ENCODE measurements around the gene RTN1.

The RTN1 gene

DNA sequence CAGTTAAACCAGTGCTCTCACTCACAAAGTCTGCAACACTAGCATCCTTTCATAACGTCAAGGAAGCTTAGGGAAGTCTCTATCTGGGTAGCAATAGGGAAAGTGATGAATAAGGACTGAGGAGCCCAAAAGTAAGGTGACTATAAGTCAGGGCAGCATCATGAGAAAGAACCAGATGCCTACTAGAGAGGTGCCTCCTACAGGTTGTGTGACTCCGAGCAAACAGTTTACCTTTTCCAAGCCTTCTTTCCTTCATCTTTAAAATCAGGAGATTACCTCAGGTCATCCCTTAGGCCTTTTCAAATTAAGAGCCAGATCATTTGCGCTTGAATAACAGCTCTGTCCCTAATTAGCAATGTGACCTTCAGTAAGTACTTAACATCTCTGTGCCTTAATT, 40.2 kb downstream of the RTN1 start:
- H3K27me3 ChIP-seq (replicated peaks; ENCODE audit: control insufficient read depth, insufficient read depth, low read length, poor library complexity, severe bottlenecking), result no peaks in the 10 kb centered on the region
- H3K36me3 ChIP-seq (ENCODE audit: control insufficient read depth, insufficient read depth, low read length), result no peaks in the 10 kb centered on the region
- DNase-seq, result no peak
- H3K9me3 ChIP-seq (ENCODE audit: control insufficient read depth, low read length), result no peaks in the 10 kb centered on the region
- H3K27ac ChIP-seq (ENCODE audit: insufficient read depth, low read length, poor library complexity, severe bottlenecking), result no peak overlapping the region
- no peak overlapping the region for H3K4me3 ChIP-seq (ENCODE audit: insufficient read depth, low read depth, low read length, poor library complexity, severe bottlenecking)
- H3K4me1 ChIP-seq (ENCODE audit: control insufficient read depth, insufficient read depth, low read length, poor library complexity, severe bottlenecking), result no peaks in the 10 kb centered on the region

DNA sequence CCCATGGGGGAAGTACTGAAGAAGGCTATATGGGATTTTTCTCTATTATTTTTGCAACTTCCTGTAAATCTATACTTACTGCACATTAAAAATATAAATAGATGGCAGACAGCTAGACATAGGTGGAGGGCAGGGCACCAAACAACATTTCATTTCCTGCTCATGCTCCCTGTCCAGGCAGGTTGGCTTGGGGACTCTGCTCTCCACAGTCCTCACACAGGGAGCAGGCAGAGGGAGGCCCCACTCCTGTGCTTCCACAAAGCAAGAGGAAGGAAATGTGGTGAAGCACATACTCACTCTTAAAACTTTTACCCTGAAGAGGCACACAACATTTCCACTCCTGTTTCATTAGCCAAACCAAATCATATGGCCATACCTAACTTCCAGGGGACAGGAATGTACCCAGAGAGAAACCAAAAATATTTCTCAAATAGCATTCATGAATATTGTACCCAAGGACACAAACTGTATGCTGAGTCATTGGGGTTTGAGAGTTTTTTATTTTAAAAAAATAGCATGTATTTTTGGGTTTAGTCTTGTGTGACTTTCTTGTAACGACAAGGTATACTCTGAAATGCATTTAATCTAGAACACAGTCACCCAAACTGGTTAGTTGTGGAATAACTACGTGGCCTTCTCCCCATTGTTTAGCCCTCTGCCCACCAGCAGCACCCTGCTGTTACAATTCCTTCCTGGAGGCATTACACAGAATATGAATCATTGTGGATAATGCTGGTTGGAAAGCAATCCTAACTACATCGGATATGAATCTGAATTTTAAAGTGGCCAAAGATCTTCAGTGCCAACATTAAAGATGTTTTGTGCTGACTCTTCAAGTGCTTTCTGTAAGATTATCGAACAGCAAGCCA, 40.9 kb downstream of the RTN1 start:
- Histone ChIP-seq H3K36me3 (ENCODE audit: control insufficient read depth, insufficient read depth, low read length) (no peaks in the 10 kb centered on the region), H3K4me1 (ENCODE audit: control insufficient read depth, insufficient read depth, low read length, poor library complexity, severe bottlenecking) (no peaks in the 10 kb centered on the region), H3K9me3 (ENCODE audit: control insufficient read depth, low read length) (no peaks in the 10 kb centered on the region), H3K27me3 (replicated peaks; ENCODE audit: control insufficient read depth, insufficient read depth, low read length, poor library complexity, severe bottlenecking) (peaks cover under 1% of the 10 kb centered on the region), H3K4me3 (ENCODE audit: insufficient read depth, low read depth, low read length, poor library complexity, severe bottlenecking) (no peak overlapping the region), H3K27ac (ENCODE audit: insufficient read depth, low read length, poor library complexity, severe bottlenecking) (no peak overlapping the region)
- no peak for DNase-seq

- H3K36me3 ChIP-seq (ENCODE audit: control insufficient read depth, insufficient read depth, low read length), result no peaks in the 10 kb centered on the region
- no peak for DNase-seq
- no peaks in the 10 kb centered on the region for H3K9me3 ChIP-seq (ENCODE audit: control insufficient read depth, low read length)
- peaks cover 3% of the 10 kb centered on the region for H3K27me3 ChIP-seq (replicated peaks; ENCODE audit: control insufficient read depth, insufficient read depth, low read length, poor library complexity, severe bottlenecking)
- H3K27ac ChIP-seq (ENCODE audit: insufficient read depth, low read length, poor library complexity, severe bottlenecking), result no peak overlapping the region
- H3K4me1 ChIP-seq (ENCODE audit: control insufficient read depth, insufficient read depth, low read length, poor library complexity, severe bottlenecking), result no peaks in the 10 kb centered on the region
- no peak overlapping the region for H3K4me3 ChIP-seq (ENCODE audit: insufficient read depth, low read depth, low read length, poor library complexity, severe bottlenecking)
These were observed 42.3 kb downstream of the RTN1 start for GRCh38 chr14:59828276-59828675.

DNA sequence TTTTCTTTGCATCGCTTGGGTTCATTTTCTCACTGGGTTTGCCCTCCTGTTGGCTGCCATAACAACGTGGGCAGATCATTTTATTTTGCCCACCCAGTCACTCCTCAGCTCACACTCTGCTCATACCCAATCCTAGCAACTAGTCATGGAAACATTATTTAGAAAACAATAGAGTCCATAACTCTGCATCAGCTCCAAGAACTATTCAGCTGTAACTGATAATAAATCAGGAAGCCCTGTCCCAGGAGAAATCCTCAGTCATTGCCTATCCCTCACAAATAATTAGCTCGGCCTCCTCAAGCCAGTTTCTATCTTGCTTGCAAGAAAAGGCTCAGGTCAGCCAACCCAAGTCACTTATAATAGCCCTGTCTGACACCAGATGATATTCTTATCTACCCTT, 43.2 kb downstream of the RTN1 start:
- Histone ChIP-seq H3K4me1 (ENCODE audit: control insufficient read depth, insufficient read depth, low read length, poor library complexity, severe bottlenecking) (no peaks in the 10 kb centered on the region), H3K4me3 (ENCODE audit: insufficient read depth, low read depth, low read length, poor library complexity, severe bottlenecking) (no peak overlapping the region), H3K27ac (ENCODE audit: insufficient read depth, low read length, poor library complexity, severe bottlenecking) (no peak overlapping the region), H3K9me3 (ENCODE audit: control insufficient read depth, low read length) (no peaks in the 10 kb centered on the region), H3K36me3 (ENCODE audit: control insufficient read depth, insufficient read depth, low read length) (no peaks in the 10 kb centered on the region), H3K27me3 (replicated peaks; ENCODE audit: control insufficient read depth, insufficient read depth, low read length, poor library complexity, severe bottlenecking) (peaks cover 3% of the 10 kb centered on the region)
- no peak for DNase-seq

GRCh38 chr14:59826150-59826549, 44.4 kb downstream of the RTN1 start:
- no peak for DNase-seq
- Histone ChIP-seq H3K9me3 (ENCODE audit: control insufficient read depth, low read length) (no peaks in the 10 kb centered on the region), H3K36me3 (ENCODE audit: control insufficient read depth, insufficient read depth, low read length) (no peaks in the 10 kb centered on the region), H3K4me3 (ENCODE audit: insufficient read depth, low read depth, low read length, poor library complexity, severe bottlenecking) (no peak overlapping the region), H3K27ac (ENCODE audit: insufficient read depth, low read length, poor library complexity, severe bottlenecking) (no peak overlapping the region), H3K4me1 (ENCODE audit: control insufficient read depth, insufficient read depth, low read length, poor library complexity, severe bottlenecking) (no peaks in the 10 kb centered on the region), H3K27me3 (replicated peaks; ENCODE audit: control insufficient read depth, insufficient read depth, low read length, poor library complexity, severe bottlenecking) (peaks cover 3% of the 10 kb centered on the region)

- Histone ChIP-seq H3K27ac (ENCODE audit: insufficient read depth, low read length, poor library complexity, severe bottlenecking) (no peak overlapping the region), H3K4me3 (ENCODE audit: insufficient read depth, low read depth, low read length, poor library complexity, severe bottlenecking) (no peak overlapping the region), H3K9me3 (ENCODE audit: control insufficient read depth, low read length) (no peaks in the 10 kb centered on the region), H3K36me3 (ENCODE audit: control insufficient read depth, insufficient read depth, low read length) (no peaks in the 10 kb centered on the region), H3K27me3 (replicated peaks; ENCODE audit: control insufficient read depth, insufficient read depth, low read length, poor library complexity, severe bottlenecking) (peaks cover 3% of the 10 kb centered on the region), H3K4me1 (ENCODE audit: control insufficient read depth, insufficient read depth, low read length, poor library complexity, severe bottlenecking) (no peaks in the 10 kb centered on the region)
- DNase-seq, result no peak
These were observed 47.4 kb downstream of the RTN1 start for GRCh38 chr14:59823179-59823578.

GRCh38 chr14:59819446-59820088, 51.0 kb downstream of the RTN1 start:
- no peak overlapping the region for H3K4me3 ChIP-seq (ENCODE audit: insufficient read depth, low read depth, low read length, poor library complexity, severe bottlenecking)
- no peaks in the 10 kb centered on the region for H3K4me1 ChIP-seq (ENCODE audit: control insufficient read depth, insufficient read depth, low read length, poor library complexity, severe bottlenecking)
- H3K36me3 ChIP-seq (ENCODE audit: control insufficient read depth, insufficient read depth, low read length), result no peaks in the 10 kb centered on the region
- peaks cover 1% of the 10 kb centered on the region for H3K27me3 ChIP-seq (replicated peaks; ENCODE audit: control insufficient read depth, insufficient read depth, low read length, poor library complexity, severe bottlenecking)
- DNase-seq, result no peak
- no peak overlapping the region for H3K27ac ChIP-seq (ENCODE audit: insufficient read depth, low read length, poor library complexity, severe bottlenecking)
- no peaks in the 10 kb centered on the region for H3K9me3 ChIP-seq (ENCODE audit: control insufficient read depth, low read length)

GRCh38 chr14:59816941-59817340, 53.6 kb downstream of the RTN1 start:
- no peak for DNase-seq
- H3K9me3 ChIP-seq (ENCODE audit: control insufficient read depth, low read length), result no peaks in the 10 kb centered on the region

GRCh38 chr14:59814988-59815387, 55.6 kb downstream of the RTN1 start:
- Histone ChIP-seq H3K36me3 (ENCODE audit: control insufficient read depth, insufficient read depth, low read length) (no peaks in the 10 kb centered on the region), H3K9me3 (ENCODE audit: control insufficient read depth, low read length) (no peaks in the 10 kb centered on the region), H3K4me1 (ENCODE audit: control insufficient read depth, insufficient read depth, low read length, poor library complexity, severe bottlenecking) (no peaks in the 10 kb centered on the region), H3K27ac (ENCODE audit: insufficient read depth, low read length, poor library complexity, severe bottlenecking) (no peak overlapping the region), H3K4me3 (ENCODE audit: insufficient read depth, low read depth, low read length, poor library complexity, severe bottlenecking) (no peak overlapping the region), H3K27me3 (replicated peaks; ENCODE audit: control insufficient read depth, insufficient read depth, low read length, poor library complexity, severe bottlenecking) (no peaks in the 10 kb centered on the region)
- DNase-seq, result no peak

More at GRCh38 chr14:59816941-59817340, 53.6 kb downstream of the RTN1 start:
- Histone ChIP-seq H3K27ac (ENCODE audit: insufficient read depth, low read length, poor library complexity, severe bottlenecking) (no peak overlapping the region), H3K36me3 (ENCODE audit: control insufficient read depth, insufficient read depth, low read length) (no peaks in the 10 kb centered on the region), H3K27me3 (replicated peaks; ENCODE audit: control insufficient read depth, insufficient read depth, low read length, poor library complexity, severe bottlenecking) (no peaks in the 10 kb centered on the region), H3K4me3 (ENCODE audit: insufficient read depth, low read depth, low read length, poor library complexity, severe bottlenecking) (no peak overlapping the region), H3K4me1 (ENCODE audit: control insufficient read depth, insufficient read depth, low read length, poor library complexity, severe bottlenecking) (no peaks in the 10 kb centered on the region)

- no peaks in the 10 kb centered on the region for H3K36me3 ChIP-seq (ENCODE audit: control insufficient read depth, insufficient read depth, low read length)
- no peak overlapping the region for H3K27ac ChIP-seq (ENCODE audit: insufficient read depth, low read length, poor library complexity, severe bottlenecking)
- H3K27me3 ChIP-seq (replicated peaks; ENCODE audit: control insufficient read depth, insufficient read depth, low read length, poor library complexity, severe bottlenecking), result no peaks in the 10 kb centered on the region
- no peaks in the 10 kb centered on the region for H3K4me1 ChIP-seq (ENCODE audit: control insufficient read depth, insufficient read depth, low read length, poor library complexity, severe bottlenecking)
- no peaks in the 10 kb centered on the region for H3K9me3 ChIP-seq (ENCODE audit: control insufficient read depth, low read length)
- H3K4me3 ChIP-seq (ENCODE audit: insufficient read depth, low read depth, low read length, poor library complexity, severe bottlenecking), result no peak overlapping the region
- no peak for DNase-seq
These were observed 58.8 kb downstream of the RTN1 start for GRCh38 chr14:59811815-59812214.
